Cardiac fibroblast (primary cell): ENCODE results near the gene POLR2L.
A peak's percentile ranks its signal among the peaks of the same experiment; 100 is the strongest.

Experiments
- DNase-seq, 2 donors: peaks; one replicate each; pipeline versions ENCODE4 v3.0.0 to v3.0.0-alpha.2; 2010; ENCODE audit warnings: low read depth in 2 of 2
- H3K4me3 ChIP-seq, 2 donors: replicated peaks in 1 of 2; 1 replicate in 1 of 2; 2 replicates in 1 of 2; pipeline ENCODE4 v1.5.1; 2011; ENCODE audit warnings: low read depth in 2 of 2, low read length in 2 of 2, mild to moderate bottlenecking in 2 of 2, moderate library complexity in 1 of 2
- CTCF ChIP-seq: IDR thresholded peaks from one replicate; pipeline ENCODE4 v1.5.1; 2011; ENCODE audit warnings: low read depth, mild to moderate bottlenecking, low read length, inconsistent platforms

POLR2L gene

GRCh38 chr11:837990-838307, 4.4 kb downstream of the POLR2L start:
- DNase-seq: no peak
- H3K4me3 ChIP-seq: no peak overlapping the region
- no peak for TF ChIP-seq CTCF

GRCh38 chr11:837189-837989, 4.9 kb downstream of the POLR2L start:
- TF ChIP-seq CTCF: no peak
- DNase-seq: no peak
- H3K4me3 ChIP-seq: no peak overlapping the region

- TF ChIP-seq CTCF: no peak
- no peak for DNase-seq
- H3K4me3 ChIP-seq: no peak overlapping the region
These were observed 5.6 kb downstream of the POLR2L start for GRCh38 chr11:836700-837099.

GRCh38 chr11:836274-836673, 6.1 kb downstream of the POLR2L start:
- H3K4me3 ChIP-seq: no peak overlapping the region
- no peak for DNase-seq
- no peak for TF ChIP-seq CTCF

GRCh38 chr11:834371-835316, 7.7 kb downstream of the POLR2L start:
- DNase-seq: peak; percentile 64 to 77
- TF ChIP-seq CTCF: no peak
- H3K4me3 ChIP-seq: peak overlapping the region; percentile 21 to 31

- DNase-seq: peak in 1 of 2 donors; percentile 58
- TF ChIP-seq CTCF: no peak
- H3K4me3 ChIP-seq: peak overlapping the region; percentile 76 to 78
These were observed 8.4 kb downstream of the POLR2L start for GRCh38 chr11:833849-834311.
